Ramos (cell line): Measurements from ENCODE around the gene STING1.
"Not testable (repeated sequence)": the region's sequence is repeated elsewhere in the genome, so short reads cannot be mapped to it uniquely, and the experiment has no call there.

Experiments used
- in situ Hi-C: fragments of 300-500 bp; cut with MboI; formaldehyde crosslinking; loops from one replicate; pipeline ENCODE4 v1.14.3; 2022; ENCODE audit warnings: low sequenced_read_pairs; ENCODE audit not compliant: unreplicated experiment

Gene STING1

GRCh38 chr5:139503879-139504278 is 21.3 kb upstream of the STING1 start:
- in situ Hi-C loops: not testable (repeated sequence)

GRCh38 chr5:139503036-139503817 is 20.7 kb upstream of the STING1 start:
- in situ Hi-C loops: not testable (repeated sequence)

GRCh38 chr5:139501381-139501780 is 18.8 kb upstream of the STING1 start:
- in situ Hi-C loops: no loop called here

- in situ Hi-C loops: no loop called here
Observed at GRCh38 chr5:139495638-139496435, 13.3 kb upstream of the STING1 start.

GRCh38 chr5:139494832-139495231 is 12.3 kb upstream of the STING1 start:
- in situ Hi-C loops: no loop called here

GRCh38 chr5:139494256-139494655 is 11.7 kb upstream of the STING1 start:
- in situ Hi-C loops: no loop called here

GRCh38 chr5:139492700-139493192 is 10.2 kb upstream of the STING1 start:
- in situ Hi-C loops: no loop called here

- in situ Hi-C loops: no loop called here
Observed at GRCh38 chr5:139488260-139488659, 5.7 kb upstream of the STING1 start.

GRCh38 chr5:139486201-139486600 is 3.6 kb upstream of the STING1 start:
- in situ Hi-C loops: no loop called here

GRCh38 chr5:139482890-139483208 is 291 bp upstream of the STING1 start:
- in situ Hi-C loops: not testable (repeated sequence)

- in situ Hi-C loops: no loop called here
Observed at GRCh38 chr5:139481580-139482049, 943 bp downstream of the STING1 start.

- in situ Hi-C loops: no loop called here
Observed at GRCh38 chr5:139481122-139481533, 1.4 kb downstream of the STING1 start.

GRCh38 chr5:139479729-139480128 is 2.8 kb downstream of the STING1 start:
- in situ Hi-C loops: not testable (repeated sequence)

- in situ Hi-C loops: not testable (repeated sequence)
Observed at GRCh38 chr5:139478657-139479423, 3.7 kb downstream of the STING1 start.

- in situ Hi-C loops: no loop called here
Observed at GRCh38 chr5:139475865-139476617, 6.5 kb downstream of the STING1 start.

GRCh38 chr5:139474890-139475791 is 7.4 kb downstream of the STING1 start:
- in situ Hi-C loops: no loop called here

GRCh38 chr5:139473565-139473964 is 9.0 kb downstream of the STING1 start:
- in situ Hi-C loops: no loop called here

- in situ Hi-C loops: no loop called here
Observed at GRCh38 chr5:139473105-139473504, 9.5 kb downstream of the STING1 start.
